ENCODE results near the gene GAPDH.
A peak's percentile ranks its signal among the peaks of the same experiment; 100 is the strongest.
"Not testable (repeated sequence)": the region's sequence is repeated elsewhere in the genome, so short reads cannot be mapped to it uniquely, and the experiment has no call there.

GAPDH gene

GRCh38 chr12:6554168-6555017, 20.1 kb downstream of the GAPDH start:
- H3K9ac ChIP-seq (ENCODE audit: low read length), result peak overlapping the region; percentile 65
- no peak overlapping the region for H3K27ac ChIP-seq (ENCODE audit: low read depth, low read length)
- H3K36me3 ChIP-seq (ENCODE audit: control insufficient read depth, insufficient read depth, low read length), result peaks cover 40% of the 10 kb centered on the region
- no peaks in the 10 kb centered on the region for H3K27me3 ChIP-seq (ENCODE audit: control insufficient read depth, insufficient read depth, low read length)
- peaks cover 20% of the 10 kb centered on the region for H3K4me1 ChIP-seq (ENCODE audit: control insufficient read depth, insufficient read depth, low read length)
- H3K9me3 ChIP-seq (ENCODE audit: control insufficient read depth, insufficient read depth, low read depth, low read length), result no peaks in the 10 kb centered on the region
- H3K4me3 ChIP-seq (ENCODE audit: low read depth, low read length), result peak overlapping the region; percentile 85

GRCh38 chr12:6555018-6555691, 20.8 kb downstream of the GAPDH start:
- H3K27ac ChIP-seq (ENCODE audit: low read depth, low read length), result no peak overlapping the region
- H3K4me1 ChIP-seq (ENCODE audit: control insufficient read depth, insufficient read depth, low read length), result peaks cover 20% of the 10 kb centered on the region
- peak overlapping the region; percentile 65 for H3K9ac ChIP-seq (ENCODE audit: low read length)
- H3K36me3 ChIP-seq (ENCODE audit: control insufficient read depth, insufficient read depth, low read length), result peaks cover 41% of the 10 kb centered on the region
- no peaks in the 10 kb centered on the region for H3K9me3 ChIP-seq (ENCODE audit: control insufficient read depth, insufficient read depth, low read depth, low read length)
- H3K27me3 ChIP-seq (ENCODE audit: control insufficient read depth, insufficient read depth, low read length), result no peaks in the 10 kb centered on the region
- peak overlapping the region; percentile 85 for H3K4me3 ChIP-seq (ENCODE audit: low read depth, low read length)

DNA sequence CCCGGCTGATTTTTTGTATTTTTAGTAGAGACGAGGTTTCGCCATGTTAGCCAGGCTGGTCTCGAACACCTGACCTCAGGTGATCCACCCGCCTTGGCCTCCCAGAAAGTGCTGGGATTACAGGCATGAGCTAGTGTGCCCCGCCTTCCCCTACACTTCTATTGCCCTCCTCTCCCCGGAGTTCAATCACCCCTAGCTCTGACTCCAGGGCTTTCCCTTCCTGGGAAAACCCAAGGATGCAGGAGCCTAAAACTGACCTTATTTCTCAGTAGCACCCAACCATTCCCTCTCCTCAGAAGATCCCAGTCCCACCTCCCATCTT, 22.1 kb downstream of the GAPDH start:
- H3K9me3 ChIP-seq (ENCODE audit: control insufficient read depth, insufficient read depth, low read depth, low read length); H3K27ac ChIP-seq (ENCODE audit: low read depth, low read length); H3K27me3 ChIP-seq (ENCODE audit: control insufficient read depth, insufficient read depth, low read length); H3K9ac ChIP-seq (ENCODE audit: low read length); H3K4me3 ChIP-seq (ENCODE audit: low read depth, low read length): not testable (repeated sequence)
- peaks cover 43% of the 10 kb centered on the region for H3K36me3 ChIP-seq (ENCODE audit: control insufficient read depth, insufficient read depth, low read length)
- peaks cover 20% of the 10 kb centered on the region for H3K4me1 ChIP-seq (ENCODE audit: control insufficient read depth, insufficient read depth, low read length)

- H3K27me3 ChIP-seq (ENCODE audit: control insufficient read depth, insufficient read depth, low read length), result no peaks in the 10 kb centered on the region
- H3K9me3 ChIP-seq (ENCODE audit: control insufficient read depth, insufficient read depth, low read depth, low read length), result no peaks in the 10 kb centered on the region
- no peak overlapping the region for H3K4me3 ChIP-seq (ENCODE audit: low read depth, low read length)
- peaks cover 20% of the 10 kb centered on the region for H3K4me1 ChIP-seq (ENCODE audit: control insufficient read depth, insufficient read depth, low read length)
- peaks cover 47% of the 10 kb centered on the region for H3K36me3 ChIP-seq (ENCODE audit: control insufficient read depth, insufficient read depth, low read length)
- no peak overlapping the region for H3K27ac ChIP-seq (ENCODE audit: low read depth, low read length)
- no peak overlapping the region for H3K9ac ChIP-seq (ENCODE audit: low read length)
These were observed 22.5 kb downstream of the GAPDH start for GRCh38 chr12:6556857-6557256.

- H3K9me3 ChIP-seq (ENCODE audit: control insufficient read depth, insufficient read depth, low read depth, low read length); H3K4me3 ChIP-seq (ENCODE audit: low read depth, low read length); H3K27ac ChIP-seq (ENCODE audit: low read depth, low read length); H3K9ac ChIP-seq (ENCODE audit: low read length); H3K27me3 ChIP-seq (ENCODE audit: control insufficient read depth, insufficient read depth, low read length): not testable (repeated sequence)
- Histone ChIP-seq H3K36me3 (ENCODE audit: control insufficient read depth, insufficient read depth, low read length) (peaks cover 61% of the 10 kb centered on the region), H3K4me1 (ENCODE audit: control insufficient read depth, insufficient read depth, low read length) (peaks cover 11% of the 10 kb centered on the region)
These were observed 23.9 kb downstream of the GAPDH start for GRCh38 chr12:6558014-6558760.

- Histone ChIP-seq H3K27ac (ENCODE audit: low read depth, low read length) (no peak overlapping the region), H3K4me1 (ENCODE audit: control insufficient read depth, insufficient read depth, low read length) (peaks cover 5% of the 10 kb centered on the region), H3K27me3 (ENCODE audit: control insufficient read depth, insufficient read depth, low read length) (no peaks in the 10 kb centered on the region), H3K4me3 (ENCODE audit: low read depth, low read length) (no peak overlapping the region), H3K36me3 (ENCODE audit: control insufficient read depth, insufficient read depth, low read length) (peaks cover 70% of the 10 kb centered on the region), H3K9me3 (ENCODE audit: control insufficient read depth, insufficient read depth, low read depth, low read length) (no peaks in the 10 kb centered on the region), H3K9ac (ENCODE audit: low read length) (no peak overlapping the region)
These were observed 25.2 kb downstream of the GAPDH start for GRCh38 chr12:6559500-6559899.

- Histone ChIP-seq H3K27ac (ENCODE audit: low read depth, low read length) (no peak overlapping the region), H3K9me3 (ENCODE audit: control insufficient read depth, insufficient read depth, low read depth, low read length) (no peaks in the 10 kb centered on the region), H3K4me1 (ENCODE audit: control insufficient read depth, insufficient read depth, low read length) (no peaks in the 10 kb centered on the region), H3K9ac (ENCODE audit: low read length) (no peak overlapping the region), H3K36me3 (ENCODE audit: control insufficient read depth, insufficient read depth, low read length) (peaks cover 81% of the 10 kb centered on the region), H3K27me3 (ENCODE audit: control insufficient read depth, insufficient read depth, low read length) (no peaks in the 10 kb centered on the region), H3K4me3 (ENCODE audit: low read depth, low read length) (no peak overlapping the region)
These were observed 26.3 kb downstream of the GAPDH start for GRCh38 chr12:6560501-6561205.

DNA sequence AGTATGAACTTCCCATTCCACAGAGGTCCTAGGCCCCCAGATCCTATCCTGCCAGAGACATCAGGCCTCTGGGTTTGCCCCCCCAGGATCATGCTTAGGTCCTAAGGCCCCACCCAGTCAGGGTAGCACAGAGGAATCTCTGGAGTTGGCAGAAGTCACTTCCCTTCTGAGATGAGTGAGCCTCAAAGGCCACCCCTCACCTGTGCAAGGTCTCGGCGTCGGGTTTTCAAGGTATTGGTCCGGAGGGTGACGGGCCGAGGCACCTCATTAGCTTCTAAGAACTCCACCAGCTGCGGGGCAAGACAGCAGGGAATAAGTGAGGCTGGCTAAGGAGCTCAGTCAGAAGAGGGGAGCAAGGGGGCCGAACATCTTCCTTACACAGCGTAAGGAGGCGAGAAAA, 28.6 kb downstream of the GAPDH start:
- peaks cover 4% of the 10 kb centered on the region; the same call in 1 of the 2 replicates for H3K4me1 ChIP-seq (ENCODE audit: control insufficient read depth, insufficient read depth, low read length)
- H3K36me3 ChIP-seq (ENCODE audit: control insufficient read depth, insufficient read depth, low read length), result peaks cover 84% of the 10 kb centered on the region
- no peaks in the 10 kb centered on the region for H3K27me3 ChIP-seq (ENCODE audit: control insufficient read depth, insufficient read depth, low read length)
- H3K9ac ChIP-seq (ENCODE audit: low read length), result no peak overlapping the region
- no peak overlapping the region for H3K27ac ChIP-seq (ENCODE audit: low read depth, low read length)
- no peaks in the 10 kb centered on the region for H3K9me3 ChIP-seq (ENCODE audit: control insufficient read depth, insufficient read depth, low read depth, low read length)
- no peak overlapping the region for H3K4me3 ChIP-seq (ENCODE audit: low read depth, low read length)

- peaks cover 4% of the 10 kb centered on the region; the same call in 1 of the 2 replicates for H3K4me1 ChIP-seq (ENCODE audit: control insufficient read depth, insufficient read depth, low read length)
- H3K27ac ChIP-seq (ENCODE audit: low read depth, low read length), result no peak overlapping the region
- peaks cover 82% of the 10 kb centered on the region for H3K36me3 ChIP-seq (ENCODE audit: control insufficient read depth, insufficient read depth, low read length)
- H3K9ac ChIP-seq (ENCODE audit: low read length), result no peak overlapping the region
- no peak overlapping the region for H3K4me3 ChIP-seq (ENCODE audit: low read depth, low read length)
- H3K9me3 ChIP-seq (ENCODE audit: control insufficient read depth, insufficient read depth, low read depth, low read length), result no peaks in the 10 kb centered on the region
- no peaks in the 10 kb centered on the region for H3K27me3 ChIP-seq (ENCODE audit: control insufficient read depth, insufficient read depth, low read length)
These were observed 29.2 kb downstream of the GAPDH start for GRCh38 chr12:6563448-6564050.

- H3K27me3 ChIP-seq (ENCODE audit: control insufficient read depth, insufficient read depth, low read length), result no peaks in the 10 kb centered on the region
- peak overlapping the region; percentile 83 for H3K4me3 ChIP-seq (ENCODE audit: low read depth, low read length)
- peak overlapping the region; percentile 26; the same call in 1 of the 2 replicates for H3K27ac ChIP-seq (ENCODE audit: low read depth, low read length)
- peak overlapping the region; percentile 90 for H3K9ac ChIP-seq (ENCODE audit: low read length)
- H3K9me3 ChIP-seq (ENCODE audit: control insufficient read depth, insufficient read depth, low read depth, low read length), result no peaks in the 10 kb centered on the region
- H3K36me3 ChIP-seq (ENCODE audit: control insufficient read depth, insufficient read depth, low read length), result peaks cover 74% of the 10 kb centered on the region
- H3K4me1 ChIP-seq (ENCODE audit: control insufficient read depth, insufficient read depth, low read length), result peaks cover 10% of the 10 kb centered on the region; the same call in 1 of the 2 replicates
These were observed 32.9 kb downstream of the GAPDH start for GRCh38 chr12:6567112-6567670.
